Hematopoietic multipotent progenitor cell treated with erythropoietin and hydrocortisone succinate and interleukin-3 and kit ligand, for 17 days (in vitro differentiated cells): ENCODE measurements around the gene EMC7.

Experiments used
- DNase-seq: peaks from one replicate; pipeline ENCODE4 v3.0.0-alpha.2; 2015; ENCODE audit warnings: low spot score

EMC7 gene

GRCh38 chr15:34038023-34038870 is 63.4 kb downstream of the EMC7 start:
- DNase-seq, result peak; percentile 37
